ENCODE measurements around the gene RPGRIP1L. TPM values are rescaled to one million over a fixed set of nuclear protein-coding genes. Genes with fewer than 3 reads are reported as not detected.

Gene RPGRIP1L
- total RNA-seq, 1 experiment from 2014 or later: 10.3 TPM

DNA sequence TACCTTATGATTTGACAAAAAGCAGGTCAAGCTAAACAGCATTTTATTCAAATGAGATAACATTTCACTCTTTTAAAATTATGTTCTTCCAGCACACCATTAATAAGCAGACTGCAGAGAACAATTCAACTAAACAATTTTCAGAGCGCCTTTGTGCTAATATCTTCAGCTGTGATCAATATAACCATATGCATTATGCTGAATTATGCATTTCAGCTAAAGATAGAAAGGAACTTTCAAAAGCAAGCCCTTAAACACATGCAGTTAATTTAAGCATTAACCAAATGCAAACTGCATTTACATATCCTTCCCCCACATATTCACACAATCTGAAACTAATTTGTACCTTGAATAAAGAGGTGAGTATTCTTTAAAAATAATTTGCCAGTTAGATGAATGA lies 41.6 kb downstream of the RPGRIP1L start:
- Histone ChIP-seq H3K27me3 (ENCODE audit: insufficient read depth, low read length) (no peaks in the 10 kb centered on the region), H3K9ac (ENCODE audit: low read length) (no peak overlapping the region), H3K36me3 (ENCODE audit: control insufficient read depth in 1 of 2, insufficient read depth in 2 of 2, low read length in 2 of 2) (no peaks in the 10 kb centered on the region), H3K4me3 (replicated peaks in 1 of 2; ENCODE audit: low read depth in 1 of 2, low read length in 2 of 2) (no peak overlapping the region), H2AFZ (ENCODE audit: low read depth, low read length, poor library complexity, severe bottlenecking) (no peak overlapping the region), H3K4me2 (ENCODE audit: low read length) (no peak overlapping the region), H4K20me1 (ENCODE audit: insufficient read depth) (no peaks in the 10 kb centered on the region), H3K9me2 (ENCODE audit: insufficient read depth) (no peaks in the 10 kb centered on the region), H3K27ac (ENCODE audit: low read depth, low read length) (no peak overlapping the region), H3K79me2 (ENCODE audit: insufficient read depth, low read length) (no peaks in the 10 kb centered on the region), H3K4me1 (ENCODE audit: control insufficient read depth in 1 of 2, insufficient read depth in 2 of 2, low read length in 2 of 2) (no peaks in the 10 kb centered on the region), H3K9me3 (ENCODE audit: control insufficient read depth in 1 of 2, insufficient read depth in 1 of 2, low read depth in 1 of 2, low read length in 2 of 2) (no peaks in the 10 kb centered on the region)
- ChIA-PET RAD21 (ENCODE audit: low non-redundant PET in 1 of 2, low total read pairs in 2 of 2, uncharacterized antibody in 2 of 2, unreplicated experiment in 2 of 2) (no interaction called here), POLR2A (no interaction called here), CTCF (no interaction called here)
- no peak for DNase-seq (ENCODE audit: low read depth, low spot score)
- intact Hi-C loops (cut with micrococcal nuclease): no loop called here
- BruUV-seq (replicated peaks): no TSS peak
- ATAC-seq: no peak
- TF ChIP-seq, protein P1, sequence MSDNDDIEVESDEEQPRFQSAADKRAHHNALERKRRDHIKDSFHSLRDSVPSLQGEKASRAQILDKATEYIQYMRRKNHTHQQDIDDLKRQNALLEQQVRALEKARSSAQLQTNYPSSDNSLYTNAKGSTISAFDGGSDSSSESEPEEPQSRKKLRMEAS (IDR thresholded peaks at IDR 0.05): no peak
- no peak for TF ChIP-seq POLR2AphosphoS5 (IDR thresholded peaks at IDR 0.05; ENCODE audit: low read depth, low read length)
- no peak for TF ChIP-seq CEBPB (IDR thresholded peaks at IDR 0.05; ENCODE audit: low read depth)
- TF ChIP-seq, protein P2, sequence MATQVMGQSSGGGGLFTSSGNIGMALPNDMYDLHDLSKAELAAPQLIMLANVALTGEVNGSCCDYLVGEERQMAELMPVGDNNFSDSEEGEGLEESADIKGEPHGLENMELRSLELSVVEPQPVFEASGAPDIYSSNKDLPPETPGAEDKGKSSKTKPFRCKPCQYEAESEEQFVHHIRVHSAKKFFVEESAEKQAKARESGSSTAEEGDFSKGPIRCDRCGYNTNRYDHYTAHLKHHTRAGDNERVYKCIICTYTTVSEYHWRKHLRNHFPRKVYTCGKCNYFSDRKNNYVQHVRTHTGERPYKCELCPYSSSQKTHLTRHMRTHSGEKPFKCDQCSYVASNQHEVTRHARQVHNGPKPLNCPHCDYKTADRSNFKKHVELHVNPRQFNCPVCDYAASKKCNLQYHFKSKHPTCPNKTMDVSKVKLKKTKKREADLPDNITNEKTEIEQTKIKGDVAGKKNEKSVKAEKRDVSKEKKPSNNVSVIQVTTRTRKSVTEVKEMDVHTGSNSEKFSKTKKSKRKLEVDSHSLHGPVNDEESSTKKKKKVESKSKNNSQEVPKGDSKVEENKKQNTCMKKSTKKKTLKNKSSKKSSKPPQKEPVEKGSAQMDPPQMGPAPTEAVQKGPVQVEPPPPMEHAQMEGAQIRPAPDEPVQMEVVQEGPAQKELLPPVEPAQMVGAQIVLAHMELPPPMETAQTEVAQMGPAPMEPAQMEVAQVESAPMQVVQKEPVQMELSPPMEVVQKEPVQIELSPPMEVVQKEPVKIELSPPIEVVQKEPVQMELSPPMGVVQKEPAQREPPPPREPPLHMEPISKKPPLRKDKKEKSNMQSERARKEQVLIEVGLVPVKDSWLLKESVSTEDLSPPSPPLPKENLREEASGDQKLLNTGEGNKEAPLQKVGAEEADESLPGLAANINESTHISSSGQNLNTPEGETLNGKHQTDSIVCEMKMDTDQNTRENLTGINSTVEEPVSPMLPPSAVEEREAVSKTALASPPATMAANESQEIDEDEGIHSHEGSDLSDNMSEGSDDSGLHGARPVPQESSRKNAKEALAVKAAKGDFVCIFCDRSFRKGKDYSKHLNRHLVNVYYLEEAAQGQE (IDR thresholded peaks at IDR 0.05; ENCODE audit: low read depth): no peak
- no peak for TF ChIP-seq TCF7L2 (IDR thresholded peaks at IDR 0.05; ENCODE audit: borderline replicate concordance, extremely low read depth, insufficient read depth, insufficient read length)
- TF ChIP-seq EZH2phosphoT487 (IDR thresholded peaks at IDR 0.05; ENCODE audit: borderline replicate concordance): no peak
- no peak for TF ChIP-seq EGR1 (IDR thresholded peaks at IDR 0.05; ENCODE audit: low read depth)
- no peak for TF ChIP-seq SRF (IDR thresholded peaks at IDR 0.05; ENCODE audit: low read depth)

Data from HCT116 (cell line).